Ishikawa (cell line): ENCODE results near the gene MARK3.

ENCODE experiments used
- CEBPB ChIP-seq: IDR thresholded peaks from 2 replicates; pipeline ENCODE4 v1.6.1; 2012
- CREB1 ChIP-seq: IDR thresholded peaks from 2 replicates; pipeline ENCODE4 v1.6.1; 2012; ENCODE audit warnings: low read depth
- EGR1 ChIP-seq: IDR thresholded peaks from 2 replicates; pipeline ENCODE4 v1.6.1; 2012
- EP300 ChIP-seq: IDR thresholded peaks from 2 replicates; pipeline ENCODE4 v1.6.1; 2012; ENCODE audit warnings: borderline replicate concordance
- FOXM1 ChIP-seq: IDR thresholded peaks from 2 replicates; pipeline ENCODE4 v1.6.1; 2012; ENCODE audit warnings: low read depth, borderline replicate concordance
- NFIC ChIP-seq: IDR thresholded peaks from 2 replicates; pipeline ENCODE4 v1.6.1; 2012
- RAD21 ChIP-seq: IDR thresholded peaks from 2 replicates; pipeline ENCODE4 v1.6.1; 2012; ENCODE audit warnings: low read depth
- TAF1 ChIP-seq: IDR thresholded peaks from 2 replicates; pipeline ENCODE4 v1.6.1; 2012; ENCODE audit warnings: low read depth, mild to moderate bottlenecking
- TCF12 ChIP-seq: IDR thresholded peaks from 2 replicates; pipeline ENCODE4 v1.6.1; 2012; ENCODE audit warnings: low read depth
- TEAD4 ChIP-seq: IDR thresholded peaks from 2 replicates; pipeline ENCODE4 v1.6.1; 2012
- YY1 ChIP-seq: IDR thresholded peaks from 2 replicates; pipeline ENCODE4 v1.6.1; 2012; ENCODE audit warnings: low read depth
- TF ChIP-seq, protein P1 (sequence below): IDR thresholded peaks from 2 replicates; pipeline ENCODE4 v1.6.1; 2012
- TF ChIP-seq, protein P2 (sequence below): IDR thresholded peaks from 2 replicates; pipeline ENCODE4 v1.6.1; 2012; ENCODE audit warnings: low read depth, mild to moderate bottlenecking
- TF ChIP-seq, protein P3 (sequence below): IDR thresholded peaks from 2 replicates; pipeline ENCODE4 v1.6.1; 2012

DNA sequence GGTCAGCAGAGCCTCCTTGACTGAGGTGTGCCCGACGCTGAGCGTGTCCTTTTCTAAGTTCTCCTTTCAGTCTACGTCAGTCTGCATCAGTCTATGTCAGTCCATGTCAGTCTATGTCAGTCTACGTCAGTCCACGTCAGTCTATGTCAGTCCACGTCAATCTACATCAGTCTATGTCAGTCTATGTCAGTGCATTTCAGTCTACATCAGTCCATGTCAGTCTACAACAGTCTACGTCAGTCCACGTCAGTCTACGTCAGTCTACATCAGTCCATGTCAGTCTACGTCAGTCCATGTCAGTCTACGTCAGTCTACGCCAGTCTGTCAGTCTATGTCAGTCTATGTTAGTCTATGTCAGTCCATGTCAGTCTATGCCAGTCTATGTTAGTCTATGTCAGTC is 35.2 kb upstream of the MARK3 start:
- TF ChIP-seq TCF12 (no peak), YY1 (no peak), EP300 (no peak), FOXM1 (no peak), NFIC (no peak), TAF1 (no peak), CEBPB (no peak), EGR1 (no peak), TEAD4 (no peak), RAD21 (no peak), CREB1 (no peak)
- TF ChIP-seq, protein P1, sequence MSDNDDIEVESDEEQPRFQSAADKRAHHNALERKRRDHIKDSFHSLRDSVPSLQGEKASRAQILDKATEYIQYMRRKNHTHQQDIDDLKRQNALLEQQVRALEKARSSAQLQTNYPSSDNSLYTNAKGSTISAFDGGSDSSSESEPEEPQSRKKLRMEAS: no peak
- TF ChIP-seq, protein P2, sequence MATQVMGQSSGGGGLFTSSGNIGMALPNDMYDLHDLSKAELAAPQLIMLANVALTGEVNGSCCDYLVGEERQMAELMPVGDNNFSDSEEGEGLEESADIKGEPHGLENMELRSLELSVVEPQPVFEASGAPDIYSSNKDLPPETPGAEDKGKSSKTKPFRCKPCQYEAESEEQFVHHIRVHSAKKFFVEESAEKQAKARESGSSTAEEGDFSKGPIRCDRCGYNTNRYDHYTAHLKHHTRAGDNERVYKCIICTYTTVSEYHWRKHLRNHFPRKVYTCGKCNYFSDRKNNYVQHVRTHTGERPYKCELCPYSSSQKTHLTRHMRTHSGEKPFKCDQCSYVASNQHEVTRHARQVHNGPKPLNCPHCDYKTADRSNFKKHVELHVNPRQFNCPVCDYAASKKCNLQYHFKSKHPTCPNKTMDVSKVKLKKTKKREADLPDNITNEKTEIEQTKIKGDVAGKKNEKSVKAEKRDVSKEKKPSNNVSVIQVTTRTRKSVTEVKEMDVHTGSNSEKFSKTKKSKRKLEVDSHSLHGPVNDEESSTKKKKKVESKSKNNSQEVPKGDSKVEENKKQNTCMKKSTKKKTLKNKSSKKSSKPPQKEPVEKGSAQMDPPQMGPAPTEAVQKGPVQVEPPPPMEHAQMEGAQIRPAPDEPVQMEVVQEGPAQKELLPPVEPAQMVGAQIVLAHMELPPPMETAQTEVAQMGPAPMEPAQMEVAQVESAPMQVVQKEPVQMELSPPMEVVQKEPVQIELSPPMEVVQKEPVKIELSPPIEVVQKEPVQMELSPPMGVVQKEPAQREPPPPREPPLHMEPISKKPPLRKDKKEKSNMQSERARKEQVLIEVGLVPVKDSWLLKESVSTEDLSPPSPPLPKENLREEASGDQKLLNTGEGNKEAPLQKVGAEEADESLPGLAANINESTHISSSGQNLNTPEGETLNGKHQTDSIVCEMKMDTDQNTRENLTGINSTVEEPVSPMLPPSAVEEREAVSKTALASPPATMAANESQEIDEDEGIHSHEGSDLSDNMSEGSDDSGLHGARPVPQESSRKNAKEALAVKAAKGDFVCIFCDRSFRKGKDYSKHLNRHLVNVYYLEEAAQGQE: no peak
- TF ChIP-seq, protein P3, sequence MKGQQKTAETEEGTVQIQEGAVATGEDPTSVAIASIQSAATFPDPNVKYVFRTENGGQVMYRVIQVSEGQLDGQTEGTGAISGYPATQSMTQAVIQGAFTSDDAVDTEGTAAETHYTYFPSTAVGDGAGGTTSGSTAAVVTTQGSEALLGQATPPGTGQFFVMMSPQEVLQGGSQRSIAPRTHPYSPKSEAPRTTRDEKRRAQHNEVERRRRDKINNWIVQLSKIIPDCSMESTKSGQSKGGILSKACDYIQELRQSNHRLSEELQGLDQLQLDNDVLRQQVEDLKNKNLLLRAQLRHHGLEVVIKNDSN: no peak
